CD4-positive, alpha-beta T cell treated with Interleukin-15 for 4 hours (primary cell): ENCODE measurements around the gene DCD.
"Not testable (repeated sequence)": the region's sequence is repeated elsewhere in the genome, so short reads cannot be mapped to it uniquely, and the experiment has no call there.

Source experiments
- DNase-seq: peaks from one replicate; pipeline ENCODE4 v3.0.0-alpha.2; 2020; ENCODE audit warnings: low spot score

DCD gene

GRCh38 chr12:54648265-54648664 is at the start of gene DCD:
TSS of gene DCD (minus strand) at chr12:54648365. CDS start at chr12:54648303, 62 bp downstream.
- no peak for DNase-seq

- no peak for DNase-seq
These were observed 49.7 kb upstream of the DCD start for GRCh38 chr12:54697851-54698250.

GRCh38 chr12:54692353-54692752 is 44.2 kb upstream of the DCD start:
- no peak for DNase-seq

- DNase-seq = no peak
These were observed 41.8 kb upstream of the DCD start for GRCh38 chr12:54689984-54690383.

GRCh38 chr12:54689034-54689372 is 40.8 kb upstream of the DCD start:
- DNase-seq = no peak

- no peak for DNase-seq
These were observed 40.3 kb upstream of the DCD start for GRCh38 chr12:54688309-54689033.

GRCh38 chr12:54684636-54685630 is 36.8 kb upstream of the DCD start:
- DNase-seq = no peak

GRCh38 chr12:54683398-54683797 is 35.2 kb upstream of the DCD start:
- DNase-seq = no peak

- no peak for DNase-seq
These were observed 34.5 kb upstream of the DCD start for GRCh38 chr12:54682674-54683073.

GRCh38 chr12:54680374-54680773 is 32.2 kb upstream of the DCD start:
- DNase-seq = peak; percentile 7

- DNase-seq = no peak
These were observed 30.0 kb upstream of the DCD start for GRCh38 chr12:54678131-54678530.

- DNase-seq = no peak
These were observed 19.8 kb upstream of the DCD start for GRCh38 chr12:54667945-54668344.

GRCh38 chr12:54666008-54666407 is 17.8 kb upstream of the DCD start:
- no peak for DNase-seq

- not testable (repeated sequence) for DNase-seq
These were observed 17.0 kb upstream of the DCD start for GRCh38 chr12:54665022-54665635.

GRCh38 chr12:54663603-54664002 is 15.4 kb upstream of the DCD start:
- no peak for DNase-seq

- no peak for DNase-seq
These were observed 13.9 kb upstream of the DCD start for GRCh38 chr12:54662026-54662425.

GRCh38 chr12:54661048-54661447 is 12.9 kb upstream of the DCD start:
- DNase-seq = no peak

GRCh38 chr12:54660320-54660962 is 12.3 kb upstream of the DCD start:
- DNase-seq = no peak

- DNase-seq = peak; percentile 29
These were observed 10.4 kb upstream of the DCD start for GRCh38 chr12:54658306-54659264.

- no peak for DNase-seq
These were observed 9.0 kb upstream of the DCD start for GRCh38 chr12:54657105-54657607.

GRCh38 chr12:54654926-54655325 is 6.8 kb upstream of the DCD start:
- DNase-seq = no peak
